Stimulated activated CD8-positive, alpha-beta memory T cell treated with anti-CD3 and anti-CD28 coated beads, Interleukin-7, amount 100 ng/mL, for 1 hour (primary cell): ENCODE measurements around the gene UHMK1.
"Not testable (repeated sequence)": the region's sequence is repeated elsewhere in the genome, so short reads cannot be mapped to it uniquely, and the experiment has no call there.

Experiments
- DNase-seq, 2 donors: peaks; one replicate each; pipeline ENCODE4 v3.0.0-alpha.2; 2020; ENCODE audit warnings: low read depth in 2 of 2

Gene UHMK1

GRCh38 chr1:162497723-162498495 is at the start of gene UHMK1:
TSS of gene UHMK1 (plus strand) at chr1:162497818. CDS start at chr1:162498001, 183 bp downstream.
- peak; percentile 71 to 73 for DNase-seq

GRCh38 chr1:162454361-162454760 is 43.3 kb upstream of the UHMK1 start:
- not testable (repeated sequence) for DNase-seq

GRCh38 chr1:162456323-162456722 is 41.3 kb upstream of the UHMK1 start:
- no peak for DNase-seq

- DNase-seq: no peak
Measured at GRCh38 chr1:162458236-162458635, 39.4 kb upstream of the UHMK1 start.

- DNase-seq: not testable (repeated sequence)
Measured at GRCh38 chr1:162462425-162462824, 35.2 kb upstream of the UHMK1 start.

GRCh38 chr1:162463021-162463420 is 34.6 kb upstream of the UHMK1 start:
- DNase-seq: no peak

- no peak for DNase-seq
Measured at GRCh38 chr1:162466797-162467196, 30.8 kb upstream of the UHMK1 start.

- no peak for DNase-seq
Measured at GRCh38 chr1:162470216-162470615, 27.4 kb upstream of the UHMK1 start.

GRCh38 chr1:162471290-162471853 is 26.2 kb upstream of the UHMK1 start:
- no peak for DNase-seq

GRCh38 chr1:162475089-162475488 is 22.5 kb upstream of the UHMK1 start:
- DNase-seq: no peak

- DNase-seq: no peak
Measured at GRCh38 chr1:162475539-162476185, 22.0 kb upstream of the UHMK1 start.

GRCh38 chr1:162476620-162477019 is 21.0 kb upstream of the UHMK1 start:
- no peak for DNase-seq

GRCh38 chr1:162485236-162485635 is 12.4 kb upstream of the UHMK1 start:
- no peak for DNase-seq

- DNase-seq: no peak
Measured at GRCh38 chr1:162487241-162487640, 10.4 kb upstream of the UHMK1 start.

- DNase-seq: no peak
Measured at GRCh38 chr1:162488219-162488618, 9.4 kb upstream of the UHMK1 start.

- not testable (repeated sequence) for DNase-seq
Measured at GRCh38 chr1:162495531-162496233, 1.9 kb upstream of the UHMK1 start.

GRCh38 chr1:162497104-162497722 is 405 bp upstream of the UHMK1 start:
- DNase-seq: no peak

- DNase-seq: no peak
Measured at GRCh38 chr1:162498496-162498810, 835 bp downstream of the UHMK1 start.

GRCh38 chr1:162500805-162501204 is 3.2 kb downstream of the UHMK1 start:
- DNase-seq: no peak

- no peak for DNase-seq
Measured at GRCh38 chr1:162502077-162502476, 4.5 kb downstream of the UHMK1 start.

GRCh38 chr1:162502928-162503327 is 5.3 kb downstream of the UHMK1 start:
- DNase-seq: no peak

- no peak for DNase-seq
Measured at GRCh38 chr1:162527314-162527713, 29.7 kb downstream of the UHMK1 start.
